BLaER1 (cell line): ENCODE measurements around the gene PSKH1.
"Not testable (repeated sequence)": the region's sequence is repeated elsewhere in the genome, so short reads cannot be mapped to it uniquely, and the experiment has no call there.

Source experiments
- H3K27ac ChIP-seq: shearing (Covaris generic); formaldehyde crosslinking; 2 replicates; pipeline ENCODE4 v1.8.1; 2022
- H3K27me3 ChIP-seq: shearing (Covaris generic); formaldehyde crosslinking; 2 replicates; pipeline ENCODE4 v1.8.1; 2022
- H3K36me3 ChIP-seq: shearing (Covaris generic); formaldehyde crosslinking; 2 replicates; pipeline ENCODE4 v1.8.1; 2022
- H3K4me1 ChIP-seq: shearing (Covaris generic); formaldehyde crosslinking; 2 replicates; pipeline ENCODE4 v1.8.1; 2022
- H3K4me2 ChIP-seq: shearing (Covaris generic); formaldehyde crosslinking; 2 replicates; pipeline ENCODE4 v1.8.1; 2022
- H3K4me3 ChIP-seq: shearing (Covaris generic); formaldehyde crosslinking; 2 replicates; pipeline ENCODE4 v1.8.1; 2022
- H3K9ac ChIP-seq: shearing (Covaris generic); formaldehyde crosslinking; 2 replicates; pipeline ENCODE4 v1.8.1; 2022
- H3K9me3 ChIP-seq: shearing (Covaris generic); formaldehyde crosslinking; 2 replicates; pipeline ENCODE4 v1.8.1; 2022
- H4K20me1 ChIP-seq: shearing (Covaris generic); formaldehyde crosslinking; 2 replicates; pipeline ENCODE4 v1.8.1; 2022
- Cebpa-rat ChIP-seq: shearing (Covaris generic); IDR thresholded peaks from 2 replicates; pipeline ENCODE4 v1.8.1; 2022

Gene PSKH1

GRCh38 chr16:67855789-67856188 is 37.3 kb upstream of the PSKH1 start:
- H3K36me3 ChIP-seq: peaks cover 87% of the 10 kb centered on the region
- no peak overlapping the region for H3K27ac ChIP-seq

GRCh38 chr16:67856927-67857546 is 36.0 kb upstream of the PSKH1 start:
- Histone ChIP-seq H3K4me1 (peaks cover 6% of the 10 kb centered on the region; the same call in 1 of the 2 replicates), H3K4me2 (no peak overlapping the region), H3K36me3 (peaks cover 90% of the 10 kb centered on the region), H4K20me1 (peaks cover 100% of the 10 kb centered on the region), H3K9ac (peak overlapping the region; percentile 29; the same call in 1 of the 2 replicates), H3K27ac (no peak overlapping the region), H3K27me3 (no peaks in the 10 kb centered on the region), H3K9me3 (no peaks in the 10 kb centered on the region), H3K4me3 (no peak overlapping the region)
- no peak for TF ChIP-seq Cebpa-rat

More at GRCh38 chr16:67855789-67856188, 37.3 kb upstream of the PSKH1 start:
- Histone ChIP-seq H3K4me1 (peaks cover 6% of the 10 kb centered on the region; the same call in 1 of the 2 replicates), H3K9ac (no peak overlapping the region), H3K9me3 (no peaks in the 10 kb centered on the region), H3K4me2 (no peak overlapping the region), H4K20me1 (peaks cover 100% of the 10 kb centered on the region), H3K27me3 (no peaks in the 10 kb centered on the region), H3K4me3 (no peak overlapping the region)
- no peak for TF ChIP-seq Cebpa-rat

- Histone ChIP-seq H3K36me3 (peaks cover 97% of the 10 kb centered on the region), H3K4me2 (no peak overlapping the region)
Measured at GRCh38 chr16:67857547-67858233, 35.4 kb upstream of the PSKH1 start.

GRCh38 chr16:67858500-67858899 is 34.6 kb upstream of the PSKH1 start:
- no peak overlapping the region for H3K9ac ChIP-seq
- no peaks in the 10 kb centered on the region for H3K27me3 ChIP-seq
- peaks cover 98% of the 10 kb centered on the region for H3K36me3 ChIP-seq
- no peak overlapping the region for H3K27ac ChIP-seq
- H3K9me3 ChIP-seq: no peaks in the 10 kb centered on the region
- no peak overlapping the region for H3K4me2 ChIP-seq
- H4K20me1 ChIP-seq: peaks cover 100% of the 10 kb centered on the region
- H3K4me1 ChIP-seq: peaks cover 6% of the 10 kb centered on the region; the same call in 1 of the 2 replicates
- H3K4me3 ChIP-seq: no peak overlapping the region
- TF ChIP-seq Cebpa-rat: no peak

More at GRCh38 chr16:67857547-67858233, 35.4 kb upstream of the PSKH1 start:
- Histone ChIP-seq H3K4me1 (peaks cover 6% of the 10 kb centered on the region; the same call in 1 of the 2 replicates), H3K27me3 (no peaks in the 10 kb centered on the region), H3K9ac (no peak overlapping the region), H4K20me1 (peaks cover 100% of the 10 kb centered on the region), H3K9me3 (no peaks in the 10 kb centered on the region), H3K4me3 (no peak overlapping the region), H3K27ac (no peak overlapping the region)
- TF ChIP-seq Cebpa-rat: no peak

- Histone ChIP-seq H3K27ac (no peak overlapping the region), H3K9ac (peak overlapping the region; percentile 34; the same call in 1 of the 2 replicates), H3K4me2 (no peak overlapping the region), H3K9me3 (no peaks in the 10 kb centered on the region), H3K27me3 (no peaks in the 10 kb centered on the region), H3K4me3 (no peak overlapping the region), H3K4me1 (peaks cover 6% of the 10 kb centered on the region; the same call in 1 of the 2 replicates), H3K36me3 (peaks cover 98% of the 10 kb centered on the region), H4K20me1 (peaks cover 100% of the 10 kb centered on the region)
- no peak for TF ChIP-seq Cebpa-rat
Measured at GRCh38 chr16:67860589-67861398, 32.3 kb upstream of the PSKH1 start.

- H3K9ac ChIP-seq: no peak overlapping the region
- peaks cover 98% of the 10 kb centered on the region for H3K36me3 ChIP-seq
- peaks cover 100% of the 10 kb centered on the region for H4K20me1 ChIP-seq
Measured at GRCh38 chr16:67861877-67862276, 31.2 kb upstream of the PSKH1 start.

GRCh38 chr16:67862623-67863583 is 30.2 kb upstream of the PSKH1 start:
- Histone ChIP-seq H3K36me3 (peaks cover 98% of the 10 kb centered on the region), H4K20me1 (peaks cover 99% of the 10 kb centered on the region), H3K9ac (0 out of 2 replicates have a peak overlapping the region, but pooled peaks have one; percentile 6), H3K4me3 (no peak overlapping the region), H3K27me3 (no peaks in the 10 kb centered on the region), H3K4me1 (no peaks in the 10 kb centered on the region), H3K27ac (peak overlapping the region; percentile 9; the same call in 1 of the 2 replicates), H3K4me2 (no peak overlapping the region), H3K9me3 (no peaks in the 10 kb centered on the region)
- no peak for TF ChIP-seq Cebpa-rat

More at GRCh38 chr16:67861877-67862276, 31.2 kb upstream of the PSKH1 start:
- H3K4me3 ChIP-seq: no peak overlapping the region
- H3K27me3 ChIP-seq: no peaks in the 10 kb centered on the region
- no peak overlapping the region for H3K4me2 ChIP-seq
- peaks cover 6% of the 10 kb centered on the region; the same call in 1 of the 2 replicates for H3K4me1 ChIP-seq
- H3K9me3 ChIP-seq: no peaks in the 10 kb centered on the region
- H3K27ac ChIP-seq: no peak overlapping the region
- no peak for TF ChIP-seq Cebpa-rat

- Histone ChIP-seq H3K36me3 (peaks cover 100% of the 10 kb centered on the region), H4K20me1 (peaks cover 99% of the 10 kb centered on the region)
- not testable (repeated sequence) for H3K4me1 ChIP-seq, H3K4me3 ChIP-seq, H3K4me2 ChIP-seq, H3K9me3 ChIP-seq, H3K27ac ChIP-seq, H3K27me3 ChIP-seq, H3K9ac ChIP-seq
Measured at GRCh38 chr16:67864044-67864443, 29.0 kb upstream of the PSKH1 start.

GRCh38 chr16:67864594-67864993 is 28.5 kb upstream of the PSKH1 start:
- Histone ChIP-seq H4K20me1 (peaks cover 95% of the 10 kb centered on the region), H3K9ac (no peak overlapping the region), H3K4me3 (no peak overlapping the region), H3K27ac (no peak overlapping the region), H3K36me3 (peaks cover 100% of the 10 kb centered on the region), H3K9me3 (no peaks in the 10 kb centered on the region), H3K27me3 (no peaks in the 10 kb centered on the region), H3K4me1 (no peaks in the 10 kb centered on the region), H3K4me2 (no peak overlapping the region)
- no peak for TF ChIP-seq Cebpa-rat
